ENCODE data around the gene NEDD9. TPM values are rescaled to one million over a fixed set of nuclear protein-coding genes. Genes with fewer than 3 reads are reported as not detected.

Gene NEDD9
- total and polyA plus RNA-seq, 10 of the 15 experiments (the other 5 are each of a cell fraction or from before 2014, with no cell fraction given) = 4.9 to 92.6 (median 14.6) TPM

- TF ChIP-seq, protein P1, sequence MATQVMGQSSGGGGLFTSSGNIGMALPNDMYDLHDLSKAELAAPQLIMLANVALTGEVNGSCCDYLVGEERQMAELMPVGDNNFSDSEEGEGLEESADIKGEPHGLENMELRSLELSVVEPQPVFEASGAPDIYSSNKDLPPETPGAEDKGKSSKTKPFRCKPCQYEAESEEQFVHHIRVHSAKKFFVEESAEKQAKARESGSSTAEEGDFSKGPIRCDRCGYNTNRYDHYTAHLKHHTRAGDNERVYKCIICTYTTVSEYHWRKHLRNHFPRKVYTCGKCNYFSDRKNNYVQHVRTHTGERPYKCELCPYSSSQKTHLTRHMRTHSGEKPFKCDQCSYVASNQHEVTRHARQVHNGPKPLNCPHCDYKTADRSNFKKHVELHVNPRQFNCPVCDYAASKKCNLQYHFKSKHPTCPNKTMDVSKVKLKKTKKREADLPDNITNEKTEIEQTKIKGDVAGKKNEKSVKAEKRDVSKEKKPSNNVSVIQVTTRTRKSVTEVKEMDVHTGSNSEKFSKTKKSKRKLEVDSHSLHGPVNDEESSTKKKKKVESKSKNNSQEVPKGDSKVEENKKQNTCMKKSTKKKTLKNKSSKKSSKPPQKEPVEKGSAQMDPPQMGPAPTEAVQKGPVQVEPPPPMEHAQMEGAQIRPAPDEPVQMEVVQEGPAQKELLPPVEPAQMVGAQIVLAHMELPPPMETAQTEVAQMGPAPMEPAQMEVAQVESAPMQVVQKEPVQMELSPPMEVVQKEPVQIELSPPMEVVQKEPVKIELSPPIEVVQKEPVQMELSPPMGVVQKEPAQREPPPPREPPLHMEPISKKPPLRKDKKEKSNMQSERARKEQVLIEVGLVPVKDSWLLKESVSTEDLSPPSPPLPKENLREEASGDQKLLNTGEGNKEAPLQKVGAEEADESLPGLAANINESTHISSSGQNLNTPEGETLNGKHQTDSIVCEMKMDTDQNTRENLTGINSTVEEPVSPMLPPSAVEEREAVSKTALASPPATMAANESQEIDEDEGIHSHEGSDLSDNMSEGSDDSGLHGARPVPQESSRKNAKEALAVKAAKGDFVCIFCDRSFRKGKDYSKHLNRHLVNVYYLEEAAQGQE (IDR thresholded peaks at IDR 0.05; ENCODE audit: low read depth, low read length) = no peak
- TF ChIP-seq SUZ12 (IDR thresholded peaks at IDR 0.05; ENCODE audit: unreplicated experiment) (no peak), CEBPB (IDR thresholded peaks at IDR 0.05; ENCODE audit: borderline replicate concordance in 1 of 2, low read depth in 2 of 2, low read length in 2 of 2) (no peak), KDM1A (IDR thresholded peaks at IDR 0.05; ENCODE audit: borderline replicate concordance) (no peak), CREB1 (IDR thresholded peaks at IDR 0.05; ENCODE audit: low read depth) (no peak), MYC (IDR thresholded peaks at IDR 0.05; ENCODE audit: insufficient read depth, insufficient read length, insufficient replicate concordance, low read length, severe bottlenecking) (no peak), ATF3 (IDR thresholded peaks at IDR 0.05; ENCODE audit: borderline replicate concordance, extremely low read depth, low read depth, low read length) (no peak), NBN (IDR thresholded peaks at IDR 0.05) (no peak), PML (IDR thresholded peaks at IDR 0.05; ENCODE audit: low read length) (no peak), CHD1 (IDR thresholded peaks at IDR 0.05; ENCODE audit: low read depth, low read length) (no peak), RB1 (IDR thresholded peaks at IDR 0.05; ENCODE audit: borderline replicate concordance) (no peak)
Observed at GRCh38 chr6:11166948-11167347, 65.5 kb downstream of the NEDD9 start (continued).

Measured in GM12878 (cell line).